IPS-15b (cell line): Measurements from ENCODE around the gene SLC24A4.

Source experiments
- H3K27me3 ChIP-seq: one replicate; pipeline ENCODE4 v1.6.1; 2013; ENCODE audit warnings: low read length; ENCODE audit not compliant: control insufficient read depth, insufficient read depth
- H3K36me3 ChIP-seq: one replicate; pipeline ENCODE4 v1.6.1; 2013; ENCODE audit warnings: low read length; ENCODE audit not compliant: control insufficient read depth, insufficient read depth
- H3K4me1 ChIP-seq: one replicate; pipeline ENCODE4 v1.6.1; 2013; ENCODE audit warnings: mild to moderate bottlenecking, low read length; ENCODE audit not compliant: control insufficient read depth, insufficient read depth
- H3K4me3 ChIP-seq: one replicate; pipeline ENCODE4 v1.5.1; 2013; ENCODE audit warnings: low read depth, low read length
- H3K9ac ChIP-seq: one replicate; pipeline ENCODE4 v1.6.1; 2013; ENCODE audit warnings: low read depth, mild to moderate bottlenecking, low read length
- H3K9me3 ChIP-seq: one replicate; pipeline ENCODE4 v1.6.1; 2013; ENCODE audit warnings: mild to moderate bottlenecking, low read length; ENCODE audit not compliant: control insufficient read depth, insufficient read depth

Gene SLC24A4

GRCh38 chr14:92431199-92431725 lies 108.3 kb downstream of the SLC24A4 start:
- Histone ChIP-seq H3K4me1 (no peaks in the 10 kb centered on the region), H3K4me3 (no peak overlapping the region), H3K9me3 (no peaks in the 10 kb centered on the region), H3K36me3 (no peaks in the 10 kb centered on the region), H3K27me3 (no peaks in the 10 kb centered on the region), H3K9ac (no peak overlapping the region)

- no peak overlapping the region for H3K4me3 ChIP-seq
- H3K9me3 ChIP-seq, result no peaks in the 10 kb centered on the region
- H3K4me1 ChIP-seq, result no peaks in the 10 kb centered on the region
- H3K27me3 ChIP-seq, result no peaks in the 10 kb centered on the region
- H3K36me3 ChIP-seq, result no peaks in the 10 kb centered on the region
- H3K9ac ChIP-seq, result no peak overlapping the region
Measured at GRCh38 chr14:92433407-92433806, 110.4 kb downstream of the SLC24A4 start.

GRCh38 chr14:92435154-92435553 lies 112.2 kb downstream of the SLC24A4 start:
- Histone ChIP-seq H3K9ac (no peak overlapping the region), H3K4me3 (no peak overlapping the region), H3K9me3 (no peaks in the 10 kb centered on the region), H3K4me1 (no peaks in the 10 kb centered on the region), H3K36me3 (no peaks in the 10 kb centered on the region), H3K27me3 (no peaks in the 10 kb centered on the region)

- Histone ChIP-seq H3K4me3 (no peak overlapping the region), H3K9ac (no peak overlapping the region), H3K27me3 (no peaks in the 10 kb centered on the region)
Measured at GRCh38 chr14:92436115-92436776, 113.3 kb downstream of the SLC24A4 start.

GRCh38 chr14:92437309-92437708 lies 114.3 kb downstream of the SLC24A4 start:
- H3K4me1 ChIP-seq, result no peaks in the 10 kb centered on the region
- H3K9me3 ChIP-seq, result no peaks in the 10 kb centered on the region
- H3K9ac ChIP-seq, result no peak overlapping the region
- no peak overlapping the region for H3K4me3 ChIP-seq
- no peaks in the 10 kb centered on the region for H3K27me3 ChIP-seq
- no peaks in the 10 kb centered on the region for H3K36me3 ChIP-seq

More at GRCh38 chr14:92436115-92436776, 113.3 kb downstream of the SLC24A4 start:
- Histone ChIP-seq H3K36me3 (no peaks in the 10 kb centered on the region), H3K9me3 (no peaks in the 10 kb centered on the region), H3K4me1 (no peaks in the 10 kb centered on the region)

DNA sequence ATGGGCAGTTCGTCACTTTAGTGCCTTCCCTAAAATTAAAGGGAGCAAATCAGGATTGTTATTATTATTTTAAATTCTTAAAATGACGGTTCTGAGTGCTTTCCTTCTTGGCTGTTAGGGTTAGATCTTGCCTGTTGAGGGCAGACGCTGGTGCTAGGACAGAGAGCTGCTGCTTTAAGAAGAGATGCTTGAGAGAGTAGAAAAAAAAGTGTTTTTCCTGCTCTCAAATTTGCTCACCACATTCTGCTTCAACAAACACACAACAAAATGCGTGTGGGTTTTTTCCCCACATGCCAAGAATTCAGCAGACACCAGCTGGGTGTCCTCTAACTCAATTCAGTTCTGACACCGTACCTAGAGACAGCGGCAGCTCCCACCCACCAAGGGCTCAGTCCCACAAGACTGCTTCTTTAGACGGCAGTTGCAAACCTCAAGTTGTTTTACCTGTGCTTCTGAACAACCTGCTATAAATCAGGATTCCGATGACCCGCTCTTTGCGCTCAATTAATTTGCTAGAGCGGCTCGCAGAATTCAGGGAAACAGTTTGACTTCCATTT lies 114.8 kb downstream of the SLC24A4 start:
- Histone ChIP-seq H3K9me3 (no peaks in the 10 kb centered on the region), H3K27me3 (no peaks in the 10 kb centered on the region), H3K4me3 (no peak overlapping the region), H3K4me1 (no peaks in the 10 kb centered on the region), H3K36me3 (no peaks in the 10 kb centered on the region), H3K9ac (no peak overlapping the region)

DNA sequence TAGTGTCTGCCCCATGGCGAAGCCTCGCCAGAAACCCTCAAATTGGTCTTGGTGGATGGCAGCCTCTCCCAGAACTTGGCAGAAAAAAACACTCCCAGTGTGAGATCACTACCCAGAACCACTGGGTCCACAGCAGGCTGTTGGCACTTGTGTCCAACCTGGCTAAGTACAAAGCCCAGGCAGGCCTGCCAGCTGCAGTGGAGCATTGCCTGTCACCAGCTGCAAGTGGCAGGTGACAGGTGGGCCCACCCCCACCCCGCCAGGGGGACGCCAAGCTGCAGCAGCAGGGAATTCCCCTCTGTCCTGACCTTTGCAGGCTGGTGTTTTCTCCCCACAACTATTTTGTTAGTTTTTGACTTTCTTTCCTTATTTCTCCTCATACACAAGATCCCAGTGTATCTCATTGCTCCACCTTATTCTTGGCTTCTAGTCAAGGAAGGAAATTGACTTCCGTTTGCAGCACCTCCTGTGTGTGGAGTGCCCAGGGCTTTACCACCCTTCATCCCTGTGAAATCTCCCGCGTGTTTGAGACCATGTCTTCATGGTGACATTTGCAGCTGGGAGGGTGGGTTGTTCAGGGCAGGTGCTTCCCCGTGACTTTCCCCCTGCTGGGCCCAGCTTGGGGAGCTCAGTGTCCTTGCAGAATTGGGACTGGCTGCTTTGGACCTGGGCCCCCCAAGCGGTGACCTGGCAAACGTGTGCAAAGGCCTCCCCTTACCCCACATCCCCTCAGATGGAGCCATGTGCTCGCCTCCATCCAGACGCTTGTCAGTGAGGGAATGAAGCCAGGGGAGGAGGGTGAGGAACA lies 116.8 kb downstream of the SLC24A4 start:
- Histone ChIP-seq H3K9ac (no peak overlapping the region), H3K4me1 (no peaks in the 10 kb centered on the region), H3K9me3 (no peaks in the 10 kb centered on the region), H3K27me3 (no peaks in the 10 kb centered on the region), H3K36me3 (no peaks in the 10 kb centered on the region), H3K4me3 (no peak overlapping the region)

- no peaks in the 10 kb centered on the region for H3K27me3 ChIP-seq
- H3K4me3 ChIP-seq, result no peak overlapping the region
- no peak overlapping the region for H3K9ac ChIP-seq
- H3K9me3 ChIP-seq, result no peaks in the 10 kb centered on the region
- no peaks in the 10 kb centered on the region for H3K36me3 ChIP-seq
- H3K4me1 ChIP-seq, result no peaks in the 10 kb centered on the region
Measured at GRCh38 chr14:92440345-92441003, 117.5 kb downstream of the SLC24A4 start.

GRCh38 chr14:92441751-92442504 lies 119.0 kb downstream of the SLC24A4 start:
- H3K27me3 ChIP-seq, result no peaks in the 10 kb centered on the region
- no peak overlapping the region for H3K4me3 ChIP-seq
- H3K9ac ChIP-seq, result no peak overlapping the region
- H3K9me3 ChIP-seq, result no peaks in the 10 kb centered on the region
- H3K36me3 ChIP-seq, result no peaks in the 10 kb centered on the region
- H3K4me1 ChIP-seq, result no peaks in the 10 kb centered on the region

DNA sequence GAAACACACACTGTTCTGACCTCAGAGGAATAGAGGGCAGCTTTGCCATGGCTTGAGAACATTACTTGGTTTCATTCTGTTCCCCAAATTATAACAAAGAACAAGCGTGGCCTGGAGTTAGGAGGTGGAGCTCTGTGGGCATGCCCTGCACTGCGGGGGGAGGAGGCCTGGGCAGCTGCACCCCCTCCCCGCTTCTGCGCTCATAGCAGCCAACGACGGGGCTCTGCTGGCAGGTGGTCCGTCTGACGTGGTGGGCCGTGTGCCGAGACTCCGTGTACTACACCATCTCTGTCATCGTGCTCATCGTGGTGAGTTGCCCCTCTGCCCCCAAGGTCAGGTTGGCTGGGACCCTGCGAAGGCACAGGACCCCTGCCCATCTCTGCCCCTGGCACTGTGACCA lies 120.2 kb downstream of the SLC24A4 start:
- Histone ChIP-seq H3K27me3 (no peaks in the 10 kb centered on the region), H3K9me3 (no peaks in the 10 kb centered on the region), H3K4me3 (no peak overlapping the region), H3K9ac (no peak overlapping the region), H3K36me3 (no peaks in the 10 kb centered on the region), H3K4me1 (no peaks in the 10 kb centered on the region)

GRCh38 chr14:92443741-92444140 lies 120.8 kb downstream of the SLC24A4 start:
- Histone ChIP-seq H3K4me3 (no peak overlapping the region), H3K9ac (no peak overlapping the region), H3K27me3 (no peaks in the 10 kb centered on the region), H3K4me1 (no peaks in the 10 kb centered on the region), H3K9me3 (no peaks in the 10 kb centered on the region), H3K36me3 (no peaks in the 10 kb centered on the region)
